Ascending aorta (tissue), 2 donors: ENCODE results near the gene SPAST. TPM values are rescaled to one million over a fixed set of nuclear protein-coding genes. Genes with fewer than 3 reads are reported as not detected.
A peak's percentile ranks its signal among the peaks of the same experiment; 100 is the strongest.

Experiments
- DNase-seq, 2 donors: peaks; one replicate each; pipeline ENCODE4 v3.0.0-alpha.2; 2019; ENCODE audit warnings: low spot score in 2 of 2
- H3K27ac ChIP-seq, 2 donors: fragments of 200-600 bp; sonication (generic); one replicate each; pipeline ENCODE4 v1.5.1; 2016 to 2017; ENCODE audit warnings: mild to moderate bottlenecking in 1 of 2
- H3K27me3 ChIP-seq: fragments of 200-600 bp; sonication (generic); one replicate; pipeline ENCODE4 v1.5.1; 2017
- H3K36me3 ChIP-seq, 2 donors: fragments of 200-600 bp; sonication (generic); one replicate each; pipeline ENCODE4 v1.5.1; 2016
- H3K4me1 ChIP-seq, 2 donors: fragments of 200-600 bp; sonication (generic); one replicate each; pipeline ENCODE4 v1.5.1; 2016 to 2017; ENCODE audit warnings: mild to moderate bottlenecking in 1 of 2
- H3K4me3 ChIP-seq, 2 donors: fragments of 200-600 bp; sonication (generic); one replicate each; pipeline ENCODE4 v1.5.1; 2016 to 2017; ENCODE audit warnings: mild to moderate bottlenecking in 1 of 2
- H3K9me3 ChIP-seq, 2 donors: fragments of 200-600 bp; sonication (generic); one replicate each; pipeline ENCODE4 v1.5.1; 2016
- CTCF ChIP-seq, 3 experiments: fragments of 200-600 bp in 2 of 3; fragments of 450-650 bp in 1 of 3; sonication (generic) in 2 of 3; IDR thresholded peaks; one replicate each; pipeline ENCODE4 v1.5.1; 2016 to 2019; ENCODE audit warnings: antibody characterized with exemption in 3 of 3, mild to moderate bottlenecking in 1 of 3, moderate library complexity in 1 of 3
- intact Hi-C: fragments of 100-400 bp; cut with DNase I; formaldehyde crosslinking; loops from one replicate; pipeline ENCODE4 v1.15.1; 2023
- total RNA-seq: library from RNA; depleted of rRNA; stranded (reverse); fragments of >200 nt; gene quantifications from one replicate; pipeline ENCODE4 v1.1.0, GENCODE V29; 2016

The SPAST gene
- total RNA-seq, 1 donor from 2014 or later, result 12.1 TPM

- H3K4me3 ChIP-seq, result peak overlapping the region; percentile 78 to 91
- no peak for DNase-seq
- TF ChIP-seq CTCF (IDR thresholded peaks at IDR 0.05), result no peak
- H3K27me3 ChIP-seq, result no peaks in the 10 kb centered on the region
- H3K9me3 ChIP-seq, result no peaks in the 10 kb centered on the region
- peak overlapping the region in 1 of 2 donors; percentile 92 for H3K27ac ChIP-seq
- intact Hi-C loops, result loop anchor here (5.0 kb wide), 1 partner anchor 293 kb away; the partner anchor contains the start of gene BIRC6
- no peaks in the 10 kb centered on the region for H3K36me3 ChIP-seq
- H3K4me1 ChIP-seq, result peaks cover 0 to 5% of the 10 kb centered on the region in 2 donors
Measured at GRCh38 chr2:32064713-32065112, 1.4 kb downstream of the SPAST start.

GRCh38 chr2:32067549-32067948 is 4.2 kb downstream of the SPAST start:
- H3K27ac ChIP-seq, result no peak overlapping the region
- no peaks in the 10 kb centered on the region for H3K27me3 ChIP-seq
- H3K4me3 ChIP-seq, result no peak overlapping the region
- TF ChIP-seq CTCF (IDR thresholded peaks at IDR 0.05), result no peak
- H3K9me3 ChIP-seq, result no peaks in the 10 kb centered on the region
- H3K36me3 ChIP-seq, result no peaks in the 10 kb centered on the region
- peaks cover 0 to 2% of the 10 kb centered on the region in 2 donors for H3K4me1 ChIP-seq
- intact Hi-C loops, result no loop called here
- DNase-seq, result no peak

- Histone ChIP-seq H3K27ac (no peak overlapping the region), H3K4me3 (no peak overlapping the region), H3K27me3 (no peaks in the 10 kb centered on the region), H3K36me3 (no peaks in the 10 kb centered on the region), H3K9me3 (no peaks in the 10 kb centered on the region), H3K4me1 (no peaks in the 10 kb centered on the region)
- TF ChIP-seq CTCF (IDR thresholded peaks at IDR 0.05), result no peak
- no peak for DNase-seq
- intact Hi-C loops, result no loop called here
Measured at GRCh38 chr2:32074134-32074506, 10.8 kb downstream of the SPAST start.

- H3K36me3 ChIP-seq, result peaks cover 5% of the 10 kb centered on the region in 2 donors
- no peaks in the 10 kb centered on the region for H3K9me3 ChIP-seq
- DNase-seq, result no peak
- no peak for TF ChIP-seq CTCF (IDR thresholded peaks at IDR 0.05)
- H3K4me3 ChIP-seq, result no peak overlapping the region
- no peaks in the 10 kb centered on the region for H3K27me3 ChIP-seq
- no peaks in the 10 kb centered on the region for H3K4me1 ChIP-seq
- no peak overlapping the region for H3K27ac ChIP-seq
- intact Hi-C loops, result no loop called here
Measured at GRCh38 chr2:32095671-32096070, 32.3 kb downstream of the SPAST start.

GRCh38 chr2:32108111-32108510 is 44.8 kb downstream of the SPAST start:
- Histone ChIP-seq H3K36me3 (peaks cover 12 to 20% of the 10 kb centered on the region in 2 donors), H3K27me3 (no peaks in the 10 kb centered on the region), H3K4me1 (no peaks in the 10 kb centered on the region), H3K9me3 (peaks cover 0 to 4% of the 10 kb centered on the region in 2 donors), H3K4me3 (no peak overlapping the region), H3K27ac (no peak overlapping the region)
- intact Hi-C loops, result no loop called here
- DNase-seq, result no peak
- TF ChIP-seq CTCF (IDR thresholded peaks at IDR 0.05), result no peak

GRCh38 chr2:32118055-32118454 is 54.7 kb downstream of the SPAST start:
- Histone ChIP-seq H3K4me1 (no peaks in the 10 kb centered on the region), H3K27ac (no peak overlapping the region), H3K27me3 (no peaks in the 10 kb centered on the region), H3K4me3 (no peak overlapping the region), H3K9me3 (no peaks in the 10 kb centered on the region), H3K36me3 (peaks cover 9 to 20% of the 10 kb centered on the region in 2 donors)
- TF ChIP-seq CTCF (IDR thresholded peaks at IDR 0.05), result no peak
- intact Hi-C loops, result no loop called here
- no peak for DNase-seq
